ENCODE data around the gene P2RY14.

The P2RY14 gene

DNA sequence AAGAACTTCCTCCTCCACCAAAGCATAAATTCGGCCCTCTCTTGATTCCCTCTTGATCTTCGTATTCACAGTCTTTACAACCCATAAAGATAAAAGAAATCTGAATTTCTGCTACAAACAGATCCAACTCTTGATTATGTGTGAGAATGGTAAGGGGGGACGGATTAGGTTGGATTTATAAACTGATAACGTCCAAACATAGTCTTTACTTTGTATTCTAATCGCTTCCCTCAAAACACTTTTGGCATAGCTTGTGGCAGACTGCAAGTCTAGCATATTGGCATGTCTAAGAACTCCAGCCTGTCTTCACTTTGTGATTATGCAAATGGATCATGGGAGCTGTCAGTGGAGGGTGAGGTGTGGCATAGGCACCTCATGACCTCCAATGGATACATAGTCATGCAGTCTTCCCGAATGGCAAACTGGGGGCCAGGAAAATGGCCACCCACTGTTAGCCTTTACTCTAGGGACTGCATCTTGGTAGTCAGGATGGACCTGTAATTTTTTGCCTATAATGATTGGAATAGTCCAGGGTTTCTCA is 51.0 kb downstream of the P2RY14 start:
- no CpG with 5 or more reads among the region's 6 CpGs for WGBS, 2 donors (ENCODE audit: extremely low coverage in 2 of 2, insufficient read length in 2 of 2, insufficient replicate concordance in 1 of 2)
- Histone ChIP-seq H2BK120ac (ENCODE audit: low read depth, low read length) (no peak overlapping the region), H2AFZ (ENCODE audit: low read length) (peak overlapping the region; percentile 46), H3K18ac (ENCODE audit: low read length) (no peak overlapping the region), H4K91ac (ENCODE audit: low read depth, low read length, poor library complexity) (no peak overlapping the region), H2BK5ac (ENCODE audit: low read length) (no peak overlapping the region), H3K79me1 (ENCODE audit: low read depth, low read length) (no peaks in the 10 kb centered on the region), H3K4me1 (ENCODE audit: control insufficient read depth in 2 of 2, insufficient read depth in 1 of 2, low read depth in 1 of 2, low read length in 2 of 2) (peaks cover 0 to 8% of the 10 kb centered on the region in 2 donors), H3K4me3 (ENCODE audit: low read length in 2 of 2) (no peak overlapping the region), H3K14ac (ENCODE audit: low read length) (no peak overlapping the region), H2AK5ac (ENCODE audit: low read depth, low read length) (no peak overlapping the region), H3K23ac (ENCODE audit: low read depth, low read length, poor library complexity) (no peak overlapping the region), H2BK12ac (ENCODE audit: low read length) (no peak overlapping the region), H3K4ac (ENCODE audit: low read length) (no peak overlapping the region), H3K36me3 (replicated peaks in 1 of 2; ENCODE audit: control insufficient read depth in 2 of 2, insufficient read depth in 2 of 2, low read length in 2 of 2) (no peaks in the 10 kb centered on the region), H3K27me3 (ENCODE audit: control insufficient read depth in 3 of 3, insufficient read depth in 3 of 3, low read depth in 1 of 3, low read length in 3 of 3) (no peaks in the 10 kb centered on the region), H4K8ac (ENCODE audit: low read depth, low read length) (no peak overlapping the region), H3K27ac (replicated peaks; ENCODE audit: low read length) (no peak overlapping the region), H2BK15ac (ENCODE audit: low read length) (no peak overlapping the region), H3K9ac (ENCODE audit: low read depth, low read length, poor library complexity) (no peak overlapping the region), H3K9me3 (replicated peaks in 1 of 2; ENCODE audit: control insufficient read depth in 2 of 2, insufficient read depth in 1 of 2, low read depth in 1 of 2, low read length in 2 of 2) (no peaks in the 10 kb centered on the region), H3K4me2 (ENCODE audit: insufficient read depth, low read length, poor library complexity, severe bottlenecking) (no peak overlapping the region)
- no peak for DNase-seq (ENCODE audit: low spot score)

DNA sequence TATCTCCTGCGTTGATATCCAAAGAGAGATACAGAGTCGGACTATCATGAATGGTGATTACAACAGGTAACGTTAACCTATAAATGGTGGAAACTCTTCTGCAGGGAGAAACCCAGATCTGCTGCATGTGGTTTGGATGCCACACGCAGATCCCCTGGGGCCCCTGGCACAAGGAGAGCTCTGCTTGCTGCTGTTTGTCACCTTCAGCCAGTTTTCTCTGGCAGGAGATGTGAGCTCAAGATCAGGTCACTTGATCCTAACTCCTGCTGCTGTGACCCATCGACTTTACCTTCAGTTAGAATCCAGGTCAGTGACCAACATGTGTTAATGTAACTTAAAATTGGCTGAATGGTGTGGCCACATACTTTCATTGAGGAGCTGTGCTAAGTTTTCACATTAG is 51.5 kb downstream of the P2RY14 start:
- H3K23ac ChIP-seq (ENCODE audit: low read depth, low read length, poor library complexity) = no peak overlapping the region

DNA sequence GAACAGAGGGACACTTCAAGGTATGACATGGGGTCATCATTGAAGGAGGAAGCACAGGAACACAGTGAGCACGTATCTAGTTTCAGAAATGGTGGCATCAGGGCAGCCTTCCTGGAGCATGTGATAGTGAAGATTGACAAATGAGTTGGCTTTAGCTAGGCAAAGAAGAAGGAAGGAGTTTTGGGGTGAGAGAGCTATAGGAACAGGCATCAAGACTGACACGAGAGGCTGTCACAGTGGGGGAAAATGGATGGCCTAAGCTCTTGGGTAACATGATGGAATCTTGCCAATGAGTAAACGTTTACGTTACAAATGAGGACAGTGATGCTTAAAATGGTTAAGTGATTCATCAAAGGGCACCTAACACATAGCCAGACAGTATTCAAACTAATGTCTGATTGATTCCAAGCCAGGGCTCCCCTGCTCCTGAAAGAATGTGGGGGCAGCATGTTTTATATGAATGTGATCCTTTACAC is 52.2 kb downstream of the P2RY14 start:
- no peak for DNase-seq (ENCODE audit: low spot score)
- H3K4me3 ChIP-seq (ENCODE audit: low read length in 2 of 2) = no peak overlapping the region
- peaks cover 0 to 8% of the 10 kb centered on the region in 2 donors for H3K4me1 ChIP-seq (ENCODE audit: control insufficient read depth in 2 of 2, insufficient read depth in 1 of 2, low read depth in 1 of 2, low read length in 2 of 2)
- H3K9ac ChIP-seq (ENCODE audit: low read depth, low read length, poor library complexity) = no peak overlapping the region
- no CpG with 5 or more reads among the region's 4 CpGs for WGBS, 2 donors (ENCODE audit: extremely low coverage in 2 of 2, insufficient read length in 2 of 2, insufficient replicate concordance in 1 of 2)
- H3K4ac ChIP-seq (ENCODE audit: low read length) = no peak overlapping the region
- H3K4me2 ChIP-seq (ENCODE audit: insufficient read depth, low read length, poor library complexity, severe bottlenecking) = no peak overlapping the region
- no peak overlapping the region for H4K91ac ChIP-seq (ENCODE audit: low read depth, low read length, poor library complexity)
- no peak overlapping the region for H2BK12ac ChIP-seq (ENCODE audit: low read length)
- H2BK15ac ChIP-seq (ENCODE audit: low read length) = no peak overlapping the region
- H3K23ac ChIP-seq (ENCODE audit: low read depth, low read length, poor library complexity) = no peak overlapping the region
- no peaks in the 10 kb centered on the region for H3K27me3 ChIP-seq (ENCODE audit: control insufficient read depth in 3 of 3, insufficient read depth in 3 of 3, low read depth in 1 of 3, low read length in 3 of 3)
- peaks cover 2 to 7% of the 10 kb centered on the region in 2 donors for H3K9me3 ChIP-seq (replicated peaks in 1 of 2; ENCODE audit: control insufficient read depth in 2 of 2, insufficient read depth in 1 of 2, low read depth in 1 of 2, low read length in 2 of 2)
- no peak overlapping the region for H2BK120ac ChIP-seq (ENCODE audit: low read depth, low read length)
- H3K79me1 ChIP-seq (ENCODE audit: low read depth, low read length) = no peaks in the 10 kb centered on the region
- H4K8ac ChIP-seq (ENCODE audit: low read depth, low read length) = no peak overlapping the region
- no peak overlapping the region for H3K14ac ChIP-seq (ENCODE audit: low read length)
- H3K18ac ChIP-seq (ENCODE audit: low read length) = no peak overlapping the region
- no peak overlapping the region for H2AK5ac ChIP-seq (ENCODE audit: low read depth, low read length)
- H2BK5ac ChIP-seq (ENCODE audit: low read length) = no peak overlapping the region
- H3K36me3 ChIP-seq (replicated peaks in 1 of 2; ENCODE audit: control insufficient read depth in 2 of 2, insufficient read depth in 2 of 2, low read length in 2 of 2) = no peaks in the 10 kb centered on the region
- H3K27ac ChIP-seq (replicated peaks; ENCODE audit: low read length) = no peak overlapping the region
- H2AFZ ChIP-seq (ENCODE audit: low read length) = no peak overlapping the region

More for the DNA sequence above, 51.5 kb downstream of the P2RY14 start:
- H2BK120ac ChIP-seq (ENCODE audit: low read depth, low read length) = no peak overlapping the region
- no peak overlapping the region for H3K14ac ChIP-seq (ENCODE audit: low read length)
- no peak overlapping the region for H2BK12ac ChIP-seq (ENCODE audit: low read length)
- no peak overlapping the region for H4K91ac ChIP-seq (ENCODE audit: low read depth, low read length, poor library complexity)
- no peak overlapping the region for H2BK15ac ChIP-seq (ENCODE audit: low read length)
- H3K9me3 ChIP-seq (replicated peaks in 1 of 2; ENCODE audit: control insufficient read depth in 2 of 2, insufficient read depth in 1 of 2, low read depth in 1 of 2, low read length in 2 of 2) = peaks cover under 1 to 2% of the 10 kb centered on the region in 2 donors
- H2AFZ ChIP-seq (ENCODE audit: low read length) = no peak overlapping the region
- H3K36me3 ChIP-seq (replicated peaks in 1 of 2; ENCODE audit: control insufficient read depth in 2 of 2, insufficient read depth in 2 of 2, low read length in 2 of 2) = no peaks in the 10 kb centered on the region
- no peak overlapping the region for H3K4me3 ChIP-seq (ENCODE audit: low read length in 2 of 2)
- no CpG with 5 or more reads among the region's 5 CpGs for WGBS, 2 donors (ENCODE audit: extremely low coverage in 2 of 2, insufficient read length in 2 of 2, insufficient replicate concordance in 1 of 2)
- H3K4me2 ChIP-seq (ENCODE audit: insufficient read depth, low read length, poor library complexity, severe bottlenecking) = no peak overlapping the region
- no peak overlapping the region for H3K4ac ChIP-seq (ENCODE audit: low read length)
- peaks cover 0 to 8% of the 10 kb centered on the region in 2 donors for H3K4me1 ChIP-seq (ENCODE audit: control insufficient read depth in 2 of 2, insufficient read depth in 1 of 2, low read depth in 1 of 2, low read length in 2 of 2)
- H2AK5ac ChIP-seq (ENCODE audit: low read depth, low read length) = no peak overlapping the region
- H2BK5ac ChIP-seq (ENCODE audit: low read length) = no peak overlapping the region
- no peaks in the 10 kb centered on the region for H3K79me1 ChIP-seq (ENCODE audit: low read depth, low read length)
- DNase-seq (ENCODE audit: low spot score) = no peak
- no peaks in the 10 kb centered on the region for H3K27me3 ChIP-seq (ENCODE audit: control insufficient read depth in 3 of 3, insufficient read depth in 3 of 3, low read depth in 1 of 3, low read length in 3 of 3)
- H3K9ac ChIP-seq (ENCODE audit: low read depth, low read length, poor library complexity) = no peak overlapping the region
- H4K8ac ChIP-seq (ENCODE audit: low read depth, low read length) = no peak overlapping the region
- H3K18ac ChIP-seq (ENCODE audit: low read length) = no peak overlapping the region
- H3K27ac ChIP-seq (replicated peaks; ENCODE audit: low read length) = no peak overlapping the region

DNA sequence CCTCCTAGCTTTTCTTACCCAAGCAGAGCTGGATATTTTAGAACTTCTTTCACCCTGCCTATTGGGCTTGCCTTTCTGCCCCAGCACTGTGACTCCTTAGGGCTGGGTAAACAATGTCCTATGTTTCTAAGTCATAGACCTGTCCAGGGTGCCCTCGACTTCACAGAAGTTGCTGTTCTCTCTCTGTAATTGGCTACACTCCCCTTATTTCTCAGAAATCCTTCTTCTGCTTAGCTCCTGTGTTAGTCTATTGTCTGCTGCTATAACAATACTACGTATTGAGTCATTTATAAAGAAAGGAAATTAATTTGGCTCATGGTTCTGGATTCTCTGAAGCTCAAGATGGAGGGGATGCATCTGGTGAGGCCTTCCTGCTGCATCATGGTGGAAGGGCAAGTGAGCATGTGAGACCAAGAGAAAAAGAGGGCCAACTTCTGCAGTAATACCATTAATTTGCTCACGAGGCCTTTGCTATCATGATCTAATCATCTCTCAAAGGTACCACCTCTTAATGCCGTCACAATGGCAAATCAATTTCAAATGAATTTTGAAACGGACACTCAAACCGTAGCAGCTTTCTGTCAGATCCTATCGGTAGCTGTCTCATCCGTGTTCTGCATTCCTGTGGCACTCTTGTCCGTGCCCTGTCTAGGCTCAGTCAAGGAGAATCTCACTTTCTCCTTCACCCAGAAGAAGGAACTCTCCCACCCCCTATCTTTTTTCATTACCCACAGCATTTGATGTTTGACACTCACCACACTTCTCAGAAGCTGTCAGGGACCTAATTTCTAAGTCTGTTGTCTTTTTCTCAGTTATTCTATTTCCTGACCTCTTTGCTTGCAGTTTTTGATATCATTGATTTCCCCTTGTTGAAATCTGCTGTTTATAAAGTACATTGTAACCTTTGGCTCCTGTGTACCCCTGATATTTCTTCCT is 53.0 kb downstream of the P2RY14 start:
- Histone ChIP-seq H3K18ac (ENCODE audit: low read length) (no peak overlapping the region), H3K9me3 (replicated peaks in 1 of 2; ENCODE audit: control insufficient read depth in 2 of 2, insufficient read depth in 1 of 2, low read depth in 1 of 2, low read length in 2 of 2) (peaks cover 2 to 7% of the 10 kb centered on the region in 2 donors), H2AK5ac (ENCODE audit: low read depth, low read length) (no peak overlapping the region), H2BK120ac (ENCODE audit: low read depth, low read length) (no peak overlapping the region), H3K27ac (replicated peaks; ENCODE audit: low read length) (no peak overlapping the region), H3K4me1 (ENCODE audit: control insufficient read depth in 2 of 2, insufficient read depth in 1 of 2, low read depth in 1 of 2, low read length in 2 of 2) (peaks cover 0 to 8% of the 10 kb centered on the region in 2 donors), H3K27me3 (ENCODE audit: control insufficient read depth in 3 of 3, insufficient read depth in 3 of 3, low read depth in 1 of 3, low read length in 3 of 3) (no peaks in the 10 kb centered on the region), H4K8ac (ENCODE audit: low read depth, low read length) (no peak overlapping the region), H3K36me3 (replicated peaks in 1 of 2; ENCODE audit: control insufficient read depth in 2 of 2, insufficient read depth in 2 of 2, low read length in 2 of 2) (peaks cover 0 to 2% of the 10 kb centered on the region in 2 donors), H3K9ac (ENCODE audit: low read depth, low read length, poor library complexity) (no peak overlapping the region), H3K4me2 (ENCODE audit: insufficient read depth, low read length, poor library complexity, severe bottlenecking) (no peak overlapping the region), H2BK5ac (ENCODE audit: low read length) (no peak overlapping the region), H3K14ac (ENCODE audit: low read length) (no peak overlapping the region), H3K23ac (ENCODE audit: low read depth, low read length, poor library complexity) (no peak overlapping the region), H2BK12ac (ENCODE audit: low read length) (no peak overlapping the region), H3K79me1 (ENCODE audit: low read depth, low read length) (no peaks in the 10 kb centered on the region), H2AFZ (ENCODE audit: low read length) (no peak overlapping the region), H4K91ac (ENCODE audit: low read depth, low read length, poor library complexity) (no peak overlapping the region), H2BK15ac (ENCODE audit: low read length) (no peak overlapping the region), H3K4me3 (ENCODE audit: low read length in 2 of 2) (no peak overlapping the region), H3K4ac (ENCODE audit: low read length) (no peak overlapping the region)
- WGBS, 2 donors (ENCODE audit: extremely low coverage in 2 of 2, insufficient read length in 2 of 2, insufficient replicate concordance in 1 of 2) = no CpG with 5 or more reads among the region's 9 CpGs
- no peak for DNase-seq (ENCODE audit: low spot score)

Data from neuronal stem cell (in vitro differentiated cells).